H1 (cell line): Measurements from ENCODE around the gene RXRA. TPM values are rescaled to one million over a fixed set of nuclear protein-coding genes. Genes with fewer than 3 reads are reported as not detected.

Source experiments
- BCL11A ChIP-seq, 2 experiments: IDR thresholded peaks; one replicate each; pipeline ENCODE4 v1.6.1; 2011; ENCODE audit warnings: low read depth in 2 of 2, low read length in 2 of 2, mild to moderate bottlenecking in 2 of 2
- CTCF ChIP-seq, 3 experiments: IDR thresholded peaks; 1 replicate in 2 of 3; 2 replicates in 1 of 3; pipeline versions ENCODE4 v1.5.1 to v1.6.1; 2011; ENCODE audit warnings: low read length in 3 of 3, mild to moderate bottlenecking in 3 of 3, inconsistent platforms in 2 of 3, low read depth in 1 of 3, moderate library complexity in 1 of 3; ENCODE audit not compliant: insufficient read depth in 1 of 3; ENCODE audit errors: control extremely low read depth in 1 of 3
- GTF2F1 ChIP-seq: IDR thresholded peaks from 2 replicates; pipeline ENCODE4 v1.6.1; 2012; ENCODE audit warnings: low read depth, low read length, improper control_type of control experiment, borderline replicate concordance
- SUZ12 ChIP-seq: fragments of 200-600 bp; sonication (generic); IDR thresholded peaks from 2 replicates; pipeline ENCODE4 v1.6.1; 2012; ENCODE audit warnings: mild to moderate bottlenecking, inconsistent platforms, low read length, moderate library complexity, mixed read lengths
- USF2 ChIP-seq: IDR thresholded peaks from 2 replicates; pipeline ENCODE4 v1.6.1; 2011; ENCODE audit warnings: low read length, improper control_type of control experiment
- YY1 ChIP-seq: IDR thresholded peaks from 2 replicates; pipeline ENCODE4 v1.6.1; 2011; ENCODE audit warnings: low read depth, mild to moderate bottlenecking, low read length
- polyA plus RNA-seq, 7 experiments: library from polyadenylated mRNA; depleted of rRNA in 3 of 7; stranded (reverse) in 5 of 7; unstranded in 2 of 7; fragments of >200 nt in 5 of 7; fragments of 200-250 nt in 2 of 7; gene quantifications; 1 replicate in 5 of 7; 2 replicates in 1 of 7; 4 replicates in 1 of 7; pipeline versions ENCODE4 v1.2.1 to v1.2.3, GENCODE V29; 2011 to 2013; ENCODE audit warnings: missing spikeins in 2 of 7, mixed read lengths in 2 of 7
- total RNA-seq: library from RNA; stranded (reverse); fragmentation: NEBNext Ultra II Directional; extraction: Animal tissue kit (Norgen Biotek cat#: 25700); gene quantifications from 2 replicates; pipeline ENCODE4 v1.2.1, GENCODE V29; 2021
- TF ChIP-seq, protein P1 (sequence below): IDR thresholded peaks from 2 replicates; pipeline ENCODE4 v1.6.1; 2012; ENCODE audit warnings: inconsistent platforms

The RXRA gene
- total and polyA plus RNA-seq, 2 of the 8 experiments (the other 6 are each of a cell fraction or from before 2014, with no cell fraction given) = 9.8 to 29.4 TPM

- TF ChIP-seq CTCF (IDR thresholded peaks at IDR 0.05; ENCODE audit: control extremely low read depth in 1 of 3, insufficient read depth in 1 of 3, low read depth in 1 of 3, low read length in 3 of 3) (no peak), BCL11A (IDR thresholded peaks at IDR 0.05; ENCODE audit: low read depth in 2 of 2, low read length in 2 of 2) (no peak), GTF2F1 (no peak), SUZ12 (no peak), YY1 (no peak), USF2 (no peak)
- TF ChIP-seq, protein P1, sequence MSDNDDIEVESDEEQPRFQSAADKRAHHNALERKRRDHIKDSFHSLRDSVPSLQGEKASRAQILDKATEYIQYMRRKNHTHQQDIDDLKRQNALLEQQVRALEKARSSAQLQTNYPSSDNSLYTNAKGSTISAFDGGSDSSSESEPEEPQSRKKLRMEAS = no peak
Measured at GRCh38 chr9:134343637-134344036, 17.4 kb downstream of the RXRA start (continued).
